Brain microvascular endothelial cell (primary cell): ENCODE measurements around the gene PPP3CA.

Source experiments
- DNase-seq: peaks from one replicate; pipeline ENCODE4 v3.0.0-alpha.2; 2020
- H3K27ac ChIP-seq: fragments of 250-450 bp; sonication (Bioruptor Pico); 2 replicates; pipeline ENCODE4 v1.5.1; 2020; ENCODE audit warnings: mild to moderate bottlenecking, moderate library complexity
- H3K27me3 ChIP-seq: fragments of 250-450 bp; sonication (Bioruptor Pico); replicated peaks from 2 replicates; pipeline ENCODE4 v1.5.1; 2020; ENCODE audit warnings: mild to moderate bottlenecking
- H3K36me3 ChIP-seq: fragments of 250-450 bp; sonication (Bioruptor Pico); replicated peaks from 2 replicates; pipeline ENCODE4 v1.5.1; 2020; ENCODE audit warnings: mild to moderate bottlenecking
- H3K4me3 ChIP-seq: 2 replicates; pipeline ENCODE4 v1.5.1; 2011; ENCODE audit warnings: low read depth, mild to moderate bottlenecking, control low read depth, low read length, moderate library complexity
- CTCF ChIP-seq: IDR thresholded peaks from 2 replicates; pipeline ENCODE4 v1.5.1; 2011; ENCODE audit warnings: low read depth, mild to moderate bottlenecking, moderate library complexity, low read length, control low read depth, inconsistent platforms; ENCODE audit errors: missing control alignments
- in situ Hi-C: cut with HindIII; loops from 2 replicates; pipeline ENCODE4 v1.10.0; 2017; ENCODE audit warnings: low sequenced_read_pairs, low pct_ligation_motif_present

PPP3CA gene

GRCh38 chr4:101291198-101291597 is 56.1 kb downstream of the PPP3CA start:
- H3K27me3 ChIP-seq = no peaks in the 10 kb centered on the region
- H3K4me3 ChIP-seq = no peak overlapping the region
- H3K36me3 ChIP-seq = no peaks in the 10 kb centered on the region
- no peak overlapping the region for H3K27ac ChIP-seq
- DNase-seq = no peak
- TF ChIP-seq CTCF = no peak
- in situ Hi-C loops = no loop called here

GRCh38 chr4:101290654-101291053 is 56.7 kb downstream of the PPP3CA start:
- in situ Hi-C loops = no loop called here
- Histone ChIP-seq H3K4me3 (no peak overlapping the region), H3K27me3 (no peaks in the 10 kb centered on the region), H3K36me3 (no peaks in the 10 kb centered on the region), H3K27ac (no peak overlapping the region)
- DNase-seq = no peak
- no peak for TF ChIP-seq CTCF

- in situ Hi-C loops = no loop called here
- Histone ChIP-seq H3K4me3 (no peak overlapping the region), H3K27ac (no peak overlapping the region), H3K27me3 (no peaks in the 10 kb centered on the region), H3K36me3 (no peaks in the 10 kb centered on the region)
- no peak for TF ChIP-seq CTCF
- DNase-seq = no peak
These were observed 58.0 kb downstream of the PPP3CA start for GRCh38 chr4:101289306-101289705.

GRCh38 chr4:101288365-101289145 is 58.8 kb downstream of the PPP3CA start:
- H3K4me3 ChIP-seq = no peak overlapping the region
- DNase-seq = no peak
- H3K27ac ChIP-seq = no peak overlapping the region
- in situ Hi-C loops = no loop called here
- TF ChIP-seq CTCF = no peak
- H3K36me3 ChIP-seq = no peaks in the 10 kb centered on the region
- H3K27me3 ChIP-seq = no peaks in the 10 kb centered on the region

GRCh38 chr4:101287324-101287723 is 60.0 kb downstream of the PPP3CA start:
- DNase-seq = no peak
- H3K4me3 ChIP-seq = no peak overlapping the region
- TF ChIP-seq CTCF = no peak
- no peaks in the 10 kb centered on the region for H3K36me3 ChIP-seq
- in situ Hi-C loops = no loop called here
- H3K27ac ChIP-seq = no peak overlapping the region
- H3K27me3 ChIP-seq = no peaks in the 10 kb centered on the region

GRCh38 chr4:101286663-101287062 is 60.7 kb downstream of the PPP3CA start:
- H3K36me3 ChIP-seq = no peaks in the 10 kb centered on the region
- H3K27ac ChIP-seq = no peak overlapping the region
- no peak for TF ChIP-seq CTCF
- no peak overlapping the region for H3K4me3 ChIP-seq
- no peak for DNase-seq
- no peaks in the 10 kb centered on the region for H3K27me3 ChIP-seq
- in situ Hi-C loops = no loop called here
